Kidney epithelial cell (primary cell): Measurements from ENCODE around the gene PHETA1. TPM values are rescaled to one million over a fixed set of nuclear protein-coding genes. Genes with fewer than 3 reads are reported as not detected.
"Not testable (repeated sequence)": the region's sequence is repeated elsewhere in the genome, so short reads cannot be mapped to it uniquely, and the experiment has no call there.

ENCODE experiments used
- DNase-seq: peaks from one replicate; pipeline ENCODE4 v3.0.0-alpha.2; 2010; ENCODE audit warnings: low read depth
- H3K27me3 ChIP-seq: 2 replicates; pipeline ENCODE4 v1.6.0; 2011; ENCODE audit warnings: low read length; ENCODE audit not compliant: control insufficient read depth, insufficient read depth
- H3K36me3 ChIP-seq: 2 replicates; pipeline ENCODE4 v1.5.1; 2011; ENCODE audit warnings: low read length; ENCODE audit not compliant: control insufficient read depth, insufficient read depth
- H3K4me3 ChIP-seq: 2 replicates; pipeline ENCODE4 v1.5.1; 2011; ENCODE audit warnings: low read depth, mild to moderate bottlenecking, control low read depth, low read length
- CTCF ChIP-seq: IDR thresholded peaks from 2 replicates; pipeline ENCODE4 v1.5.1; 2011; ENCODE audit warnings: mild to moderate bottlenecking, moderate library complexity, low read length, control low read depth, inconsistent platforms; ENCODE audit not compliant: insufficient read depth, poor library complexity, severe bottlenecking
- total RNA-seq: library from RNA; depleted of rRNA; stranded (reverse); fragments of >200 nt; gene quantifications from 2 replicates; pipeline ENCODE4 v1.2.3, GENCODE V29; 2015

The PHETA1 gene
- total RNA-seq, 1 donor from 2014 or later, result 16.0 TPM

- Histone ChIP-seq H3K36me3 (no peaks in the 10 kb centered on the region), H3K4me3 (no peak overlapping the region), H3K27me3 (no peaks in the 10 kb centered on the region)
- no peak for DNase-seq
- TF ChIP-seq CTCF, result no peak
These were observed 30.8 kb downstream of the PHETA1 start for GRCh38 chr12:111338096-111338495.

- Histone ChIP-seq H3K27me3 (no peaks in the 10 kb centered on the region), H3K4me3 (no peak overlapping the region), H3K36me3 (no peaks in the 10 kb centered on the region)
- no peak for DNase-seq
- TF ChIP-seq CTCF, result no peak
These were observed 31.5 kb downstream of the PHETA1 start for GRCh38 chr12:111337371-111337770.

GRCh38 chr12:111336411-111336810 lies 32.5 kb downstream of the PHETA1 start:
- H3K36me3 ChIP-seq, H3K4me3 ChIP-seq, H3K27me3 ChIP-seq, DNase-seq: not testable (repeated sequence)

GRCh38 chr12:111335811-111336210 lies 33.1 kb downstream of the PHETA1 start:
- no peak for TF ChIP-seq CTCF
- Histone ChIP-seq H3K36me3 (no peaks in the 10 kb centered on the region), H3K4me3 (no peak overlapping the region), H3K27me3 (no peaks in the 10 kb centered on the region)
- no peak for DNase-seq

- not testable (repeated sequence) for DNase-seq, H3K36me3 ChIP-seq, H3K27me3 ChIP-seq, H3K4me3 ChIP-seq
These were observed 33.6 kb downstream of the PHETA1 start for GRCh38 chr12:111335301-111335700.

- TF ChIP-seq CTCF, result no peak
- Histone ChIP-seq H3K4me3 (no peak overlapping the region), H3K27me3 (no peaks in the 10 kb centered on the region), H3K36me3 (no peaks in the 10 kb centered on the region)
- DNase-seq, result no peak
These were observed 34.4 kb downstream of the PHETA1 start for GRCh38 chr12:111334393-111334915.
